Parathyroid adenoma (tissue), 2 donors: ENCODE data around the gene TBC1D22A.

Experiments
- H2AFZ ChIP-seq: fragments of 300-600 bp; sonication (generic); one replicate; pipeline ENCODE4 v1.7.0; 2017; ENCODE audit warnings: antibody characterized with exemption, mild to moderate bottlenecking
- H3K27ac ChIP-seq: fragments of 300-600 bp; sonication (generic); one replicate; pipeline ENCODE4 v1.7.0; 2017
- H3K27me3 ChIP-seq: fragments of 300-600 bp; sonication (generic); one replicate; pipeline ENCODE4 v1.7.0; 2017; ENCODE audit warnings: low read length; ENCODE audit not compliant: control insufficient read depth, insufficient read depth
- H3K36me3 ChIP-seq: fragments of 300-600 bp; sonication (generic); one replicate; pipeline ENCODE4 v1.7.0; 2017; ENCODE audit warnings: low read length; ENCODE audit not compliant: control insufficient read depth, insufficient read depth
- H3K4me1 ChIP-seq: fragments of 300-600 bp; sonication (generic); one replicate; pipeline ENCODE4 v1.7.0; 2017; ENCODE audit warnings: control low read depth
- H3K4me2 ChIP-seq: fragments of 300-600 bp; sonication (generic); one replicate; pipeline ENCODE4 v1.7.0; 2017; ENCODE audit warnings: low read length
- H3K4me3 ChIP-seq: fragments of 300-600 bp; sonication (generic); one replicate; pipeline ENCODE4 v1.7.0; 2017; ENCODE audit warnings: low read depth, low read length
- H3K79me2 ChIP-seq: fragments of 300-600 bp; sonication (generic); one replicate; pipeline ENCODE4 v1.7.0; 2017; ENCODE audit warnings: control low read depth
- H3K9ac ChIP-seq: fragments of 300-600 bp; sonication (generic); one replicate; pipeline ENCODE4 v1.7.0; 2017; ENCODE audit warnings: mild to moderate bottlenecking
- H3K9me3 ChIP-seq: fragments of 300-600 bp; sonication (generic); one replicate; pipeline ENCODE4 v1.7.0; 2017; ENCODE audit warnings: low read length; ENCODE audit not compliant: control insufficient read depth
- TF ChIP-seq, protein P1 (sequence below): fragments of 300-600 bp; sonication (generic); IDR thresholded peaks from one replicate; pipeline ENCODE4 v1.7.0; 2017; ENCODE audit warnings: antibody characterized with exemption, mild to moderate bottlenecking
- donor health status: primary hyperparathyroidism.

Gene TBC1D22A

DNA sequence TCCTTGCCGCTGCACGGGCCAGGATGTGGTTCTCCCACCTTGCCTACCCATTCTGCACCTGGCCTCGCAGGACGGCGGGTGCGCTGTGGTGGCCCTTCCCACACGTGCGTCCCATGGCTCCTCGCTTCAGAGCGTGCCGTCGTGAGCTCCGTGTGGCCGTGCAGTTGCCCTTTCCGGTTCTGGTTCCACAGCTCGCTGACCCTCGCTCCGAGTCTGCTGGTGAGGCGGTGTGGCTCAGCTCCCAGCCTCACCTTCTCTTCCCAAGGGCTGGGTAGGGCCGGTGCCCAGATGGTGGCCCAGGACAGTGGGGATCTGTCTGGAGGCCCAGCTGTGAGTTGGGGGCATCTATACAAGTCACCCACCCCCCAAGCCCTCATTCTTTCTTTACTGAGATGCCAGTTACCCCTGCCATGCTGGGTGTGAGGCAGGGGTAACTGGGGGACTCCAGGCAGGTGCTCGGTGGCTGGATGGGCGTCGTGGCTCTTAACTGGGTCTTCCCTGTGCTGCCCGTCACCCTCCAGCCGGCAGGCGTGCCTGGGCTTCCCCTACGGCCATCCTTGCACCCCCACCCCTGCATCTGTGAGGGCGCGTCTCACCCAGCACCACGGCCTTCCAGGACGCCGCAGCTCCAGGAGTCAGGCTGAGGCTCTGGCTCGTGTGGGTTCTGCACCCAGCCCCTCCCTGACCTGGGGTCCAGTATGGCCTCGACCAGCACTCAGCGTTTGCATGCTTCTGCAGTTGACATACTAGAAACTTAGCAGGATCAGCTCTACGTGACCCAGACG lies 395.2 kb downstream of the TBC1D22A start:
- no peaks in the 10 kb centered on the region for H3K4me1 ChIP-seq
- no peak overlapping the region for H3K4me3 ChIP-seq
- TF ChIP-seq, protein P1, sequence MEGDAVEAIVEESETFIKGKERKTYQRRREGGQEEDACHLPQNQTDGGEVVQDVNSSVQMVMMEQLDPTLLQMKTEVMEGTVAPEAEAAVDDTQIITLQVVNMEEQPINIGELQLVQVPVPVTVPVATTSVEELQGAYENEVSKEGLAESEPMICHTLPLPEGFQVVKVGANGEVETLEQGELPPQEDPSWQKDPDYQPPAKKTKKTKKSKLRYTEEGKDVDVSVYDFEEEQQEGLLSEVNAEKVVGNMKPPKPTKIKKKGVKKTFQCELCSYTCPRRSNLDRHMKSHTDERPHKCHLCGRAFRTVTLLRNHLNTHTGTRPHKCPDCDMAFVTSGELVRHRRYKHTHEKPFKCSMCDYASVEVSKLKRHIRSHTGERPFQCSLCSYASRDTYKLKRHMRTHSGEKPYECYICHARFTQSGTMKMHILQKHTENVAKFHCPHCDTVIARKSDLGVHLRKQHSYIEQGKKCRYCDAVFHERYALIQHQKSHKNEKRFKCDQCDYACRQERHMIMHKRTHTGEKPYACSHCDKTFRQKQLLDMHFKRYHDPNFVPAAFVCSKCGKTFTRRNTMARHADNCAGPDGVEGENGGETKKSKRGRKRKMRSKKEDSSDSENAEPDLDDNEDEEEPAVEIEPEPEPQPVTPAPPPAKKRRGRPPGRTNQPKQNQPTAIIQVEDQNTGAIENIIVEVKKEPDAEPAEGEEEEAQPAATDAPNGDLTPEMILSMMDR = no peak
- no peaks in the 10 kb centered on the region for H3K79me2 ChIP-seq
- H2AFZ ChIP-seq = no peak overlapping the region
- no peak overlapping the region for H3K9ac ChIP-seq
- no peak overlapping the region for H3K27ac ChIP-seq
- H3K4me2 ChIP-seq = no peak overlapping the region
- H3K27me3 ChIP-seq = no peaks in the 10 kb centered on the region
- H3K36me3 ChIP-seq = no peaks in the 10 kb centered on the region
- no peaks in the 10 kb centered on the region for H3K9me3 ChIP-seq

DNA sequence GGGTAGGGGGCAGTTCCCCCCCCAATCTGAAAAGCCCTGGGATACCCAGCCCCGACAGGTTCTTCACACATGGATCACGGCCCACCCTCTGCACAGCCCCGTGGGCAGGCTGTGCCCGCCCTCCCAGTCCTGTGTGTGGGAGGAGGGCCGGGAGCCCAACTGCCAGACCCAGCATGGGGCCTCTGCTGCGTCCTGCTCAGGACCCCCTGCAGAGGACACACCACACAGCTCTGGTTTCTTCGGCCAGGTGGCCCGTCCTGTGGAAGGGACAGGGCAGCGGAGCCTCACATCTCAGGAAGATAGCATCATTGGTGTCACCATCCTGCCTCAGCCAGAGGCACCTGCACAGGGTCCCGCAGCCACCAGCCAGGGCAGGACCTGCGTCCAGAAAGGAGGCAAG lies 396.0 kb downstream of the TBC1D22A start:
- no peaks in the 10 kb centered on the region for H3K9me3 ChIP-seq
- TF ChIP-seq, protein P1 = no peak
- no peaks in the 10 kb centered on the region for H3K27me3 ChIP-seq
- no peak overlapping the region for H3K9ac ChIP-seq
- no peaks in the 10 kb centered on the region for H3K4me1 ChIP-seq
- no peak overlapping the region for H3K4me3 ChIP-seq
- no peaks in the 10 kb centered on the region for H3K79me2 ChIP-seq
- H2AFZ ChIP-seq = no peak overlapping the region
- H3K36me3 ChIP-seq = no peaks in the 10 kb centered on the region
- no peak overlapping the region for H3K4me2 ChIP-seq
- no peak overlapping the region for H3K27ac ChIP-seq

DNA sequence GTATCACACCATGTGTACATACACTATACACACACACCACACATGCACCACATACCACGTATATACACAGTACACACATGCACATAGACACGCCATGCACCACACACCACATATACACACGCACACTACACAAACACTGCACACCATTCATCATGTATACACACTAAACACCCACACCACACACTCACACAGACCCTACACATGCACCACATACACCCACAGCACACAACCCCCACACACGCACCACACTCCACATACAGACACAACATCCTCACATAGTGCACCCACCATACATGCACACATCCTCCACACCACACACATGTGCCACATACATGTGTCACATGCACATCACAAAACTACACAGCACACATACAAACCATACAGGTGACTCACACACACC lies 397.1 kb downstream of the TBC1D22A start:
- TF ChIP-seq, protein P1 = no peak
- H3K9me3 ChIP-seq = no peaks in the 10 kb centered on the region
- no peaks in the 10 kb centered on the region for H3K36me3 ChIP-seq
- H3K27ac ChIP-seq = no peak overlapping the region
- no peak overlapping the region for H3K4me2 ChIP-seq
- no peak overlapping the region for H2AFZ ChIP-seq
- no peak overlapping the region for H3K4me3 ChIP-seq
- no peaks in the 10 kb centered on the region for H3K27me3 ChIP-seq
- H3K9ac ChIP-seq = no peak overlapping the region
- H3K4me1 ChIP-seq = no peaks in the 10 kb centered on the region
- H3K79me2 ChIP-seq = no peaks in the 10 kb centered on the region

DNA sequence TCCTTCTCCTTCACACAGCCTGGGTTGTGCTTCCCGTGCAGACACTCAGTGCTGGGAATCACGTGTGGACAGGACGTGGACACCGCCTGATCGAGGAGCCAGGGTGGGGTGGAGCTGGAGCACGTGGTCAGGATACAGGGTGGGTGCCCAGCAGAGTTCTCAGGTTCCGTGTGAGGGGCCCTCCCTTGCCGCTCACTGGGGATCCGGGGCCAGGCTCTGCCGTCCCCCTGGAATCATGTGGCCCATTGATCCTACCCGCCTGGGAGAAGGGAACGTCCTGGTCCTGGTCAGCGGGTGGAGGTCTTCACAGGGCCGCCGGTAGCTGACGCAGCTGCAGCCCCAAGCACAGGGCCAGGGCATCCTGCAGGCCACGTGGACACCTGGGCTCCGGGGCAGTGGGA lies 397.7 kb downstream of the TBC1D22A start:
- no peak overlapping the region for H3K4me3 ChIP-seq
- no peaks in the 10 kb centered on the region for H3K36me3 ChIP-seq
- no peak overlapping the region for H3K4me2 ChIP-seq
- no peak overlapping the region for H2AFZ ChIP-seq
- H3K9me3 ChIP-seq = no peaks in the 10 kb centered on the region
- no peaks in the 10 kb centered on the region for H3K79me2 ChIP-seq
- no peaks in the 10 kb centered on the region for H3K27me3 ChIP-seq
- H3K9ac ChIP-seq = no peak overlapping the region
- TF ChIP-seq, protein P1 = no peak
- H3K27ac ChIP-seq = no peak overlapping the region
- H3K4me1 ChIP-seq = no peaks in the 10 kb centered on the region
